GF-D8 (cell line): ENCODE data around the gene KHDC1.
"Not testable (repeated sequence)": the region's sequence is repeated elsewhere in the genome, so short reads cannot be mapped to it uniquely, and the experiment has no call there.

Source experiments
- DNase-seq: peaks from one replicate; lab custom pipeline; 2025; lab: John Stamatoyannopoulos, UW

KHDC1 gene

DNA sequence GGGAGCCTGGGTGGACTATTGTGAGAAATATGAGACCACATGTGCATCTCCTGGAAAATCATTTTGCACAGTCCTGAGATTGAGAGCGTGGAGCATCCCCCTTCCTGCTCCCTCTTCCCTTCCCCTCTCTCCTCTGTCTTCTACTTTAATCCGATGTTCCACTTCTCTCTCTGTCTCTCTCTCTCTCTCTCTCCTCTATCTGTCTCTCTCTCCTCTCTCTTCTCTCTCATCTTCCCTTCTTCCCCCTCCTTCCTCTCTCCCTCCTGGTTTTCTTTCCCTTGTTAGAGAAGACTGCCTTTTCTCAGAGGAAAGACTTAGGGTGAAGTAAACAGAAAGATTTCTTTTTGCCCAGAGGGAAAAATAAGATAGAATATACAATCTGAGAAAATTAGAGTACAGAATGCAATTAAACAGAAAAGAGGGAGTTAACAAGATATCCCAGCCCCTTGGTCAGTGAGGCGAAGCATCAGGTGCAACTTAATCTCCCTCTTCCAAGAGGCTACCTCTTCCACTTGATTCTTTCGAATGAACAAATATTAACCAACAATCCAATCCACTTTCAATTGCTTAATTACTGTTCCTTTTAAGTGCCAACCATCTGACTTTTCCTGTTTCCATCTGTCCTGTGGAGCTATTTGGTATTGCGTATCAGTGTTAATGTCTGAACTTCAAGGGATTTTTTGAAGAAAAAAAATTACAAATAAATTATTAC, 14.6 kb downstream of the KHDC1 start:
- DNase-seq, result no peak

DNA sequence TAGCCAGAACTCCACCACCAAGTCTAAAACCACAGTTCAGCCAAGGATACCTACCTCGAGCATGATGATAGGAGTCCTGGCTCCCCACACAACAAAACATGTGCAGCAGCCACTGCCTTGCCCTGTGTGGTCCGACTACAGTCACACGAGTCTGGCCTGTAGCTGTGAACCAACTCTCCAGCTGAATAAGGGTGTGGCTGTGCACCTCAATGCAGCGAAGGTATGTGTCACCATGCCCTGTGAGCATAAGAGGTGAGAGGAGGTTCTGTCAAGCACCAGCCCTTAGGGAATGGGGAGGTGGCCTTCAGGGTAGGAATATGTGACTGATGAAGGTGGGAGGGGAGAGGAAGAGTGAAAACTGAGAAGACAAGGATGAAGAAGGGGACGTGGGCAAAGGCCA, 21.0 kb downstream of the KHDC1 start:
- no peak for DNase-seq

DNA sequence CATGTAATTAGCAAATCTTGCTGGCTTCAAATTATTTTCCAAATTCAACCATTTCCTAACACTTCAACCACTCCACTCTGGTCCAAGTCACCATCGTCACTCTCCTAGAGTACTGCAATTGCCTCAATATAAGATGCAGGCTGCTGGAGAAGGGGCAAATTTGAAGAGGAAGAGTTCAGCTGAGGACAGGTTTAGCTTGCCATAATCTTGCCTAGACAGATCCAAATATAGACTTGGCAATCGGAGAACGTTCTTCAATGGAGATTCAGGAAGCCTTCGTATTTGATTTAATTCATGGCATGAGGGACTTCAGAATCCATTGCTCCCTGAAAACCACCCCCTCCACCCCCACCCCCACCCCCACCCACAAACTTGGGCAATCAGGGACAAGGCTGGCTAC, 22.3 kb downstream of the KHDC1 start:
- DNase-seq, result no peak

DNA sequence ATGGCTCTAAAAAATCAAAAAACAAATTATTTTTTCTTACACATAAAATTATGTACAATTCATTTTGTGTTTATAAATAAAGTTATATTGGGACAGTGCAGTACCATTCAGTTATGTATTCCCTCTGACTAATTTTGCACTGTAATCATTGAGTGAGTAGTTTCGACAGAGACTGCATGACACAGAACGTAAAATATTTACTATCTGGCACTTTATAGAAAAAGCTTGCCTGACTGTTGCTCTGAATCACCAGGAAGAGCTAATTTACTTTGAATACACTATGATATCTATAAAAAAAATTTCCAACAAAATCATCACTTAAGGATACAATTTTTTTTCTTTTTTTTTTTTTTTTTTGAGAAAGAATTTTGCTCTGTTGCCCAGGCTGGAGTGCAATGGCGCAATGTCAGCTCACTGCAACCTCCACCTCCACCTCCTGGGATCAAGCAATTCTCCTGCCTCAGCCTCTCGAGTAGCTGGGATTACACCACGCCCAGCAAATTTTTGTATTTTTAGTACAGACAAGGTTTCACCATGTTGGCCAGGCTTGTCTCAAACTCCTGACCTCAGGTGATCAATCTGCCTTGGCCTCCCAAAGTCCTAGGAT, 26.7 kb downstream of the KHDC1 start:
- DNase-seq, result no peak

DNA sequence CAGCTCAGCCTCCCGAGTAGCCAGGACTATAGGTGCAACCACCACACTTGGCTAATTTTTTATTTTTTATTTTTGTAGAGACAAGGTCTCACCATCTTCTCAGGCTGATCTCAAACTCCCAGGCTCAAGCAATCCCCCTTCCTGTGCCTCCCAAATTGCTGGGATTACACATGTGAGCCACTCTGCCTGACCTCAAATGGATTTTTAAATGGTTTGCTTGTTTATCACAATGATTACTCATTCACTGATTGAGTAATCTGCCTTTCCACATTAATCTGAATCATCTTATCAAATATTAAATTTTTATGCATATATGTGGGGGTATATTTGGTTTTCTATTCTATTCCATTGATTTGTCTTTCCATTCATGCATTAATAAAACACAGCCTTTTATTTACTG, 28.3 kb downstream of the KHDC1 start:
- no peak for DNase-seq

DNA sequence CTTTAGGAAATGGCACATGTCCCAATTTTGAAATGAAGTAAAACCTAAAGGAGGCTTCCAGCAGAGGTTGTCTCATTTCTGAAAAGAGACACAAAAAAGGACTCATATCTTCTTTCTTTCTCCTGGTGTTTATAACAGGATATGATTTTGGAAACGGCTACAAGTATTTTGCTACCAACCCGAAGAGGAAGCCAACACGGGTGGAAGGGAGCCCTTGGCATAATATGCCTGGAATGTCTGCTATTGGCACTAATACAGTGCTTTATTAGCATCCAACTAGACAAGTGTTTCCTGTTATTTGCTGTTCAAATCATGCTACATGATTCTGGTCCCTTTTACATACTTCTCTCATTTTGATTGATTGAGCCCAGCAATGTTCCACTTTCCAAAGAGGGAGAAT, 29.0 kb downstream of the KHDC1 start:
- not testable (repeated sequence) for DNase-seq

DNA sequence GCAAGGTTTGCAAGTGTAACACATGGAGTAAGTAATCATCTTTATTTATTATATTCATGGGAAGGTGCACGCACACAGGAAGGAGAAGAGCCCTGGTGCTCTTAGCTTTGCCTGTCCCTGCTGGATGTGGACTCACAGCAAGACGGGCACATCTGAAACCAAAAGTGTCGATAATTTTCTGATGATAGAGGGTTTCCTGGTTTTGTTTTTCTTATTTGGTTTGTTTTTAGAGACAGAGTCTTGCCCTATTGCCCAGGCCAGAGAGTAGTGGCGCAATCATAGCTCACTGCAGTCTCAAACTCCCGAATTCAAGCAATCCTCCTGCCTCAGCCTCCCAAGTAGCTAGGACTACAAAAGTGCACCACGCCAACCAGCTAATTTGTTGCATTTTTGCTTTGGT, 29.9 kb downstream of the KHDC1 start:
- DNase-seq, result no peak

DNA sequence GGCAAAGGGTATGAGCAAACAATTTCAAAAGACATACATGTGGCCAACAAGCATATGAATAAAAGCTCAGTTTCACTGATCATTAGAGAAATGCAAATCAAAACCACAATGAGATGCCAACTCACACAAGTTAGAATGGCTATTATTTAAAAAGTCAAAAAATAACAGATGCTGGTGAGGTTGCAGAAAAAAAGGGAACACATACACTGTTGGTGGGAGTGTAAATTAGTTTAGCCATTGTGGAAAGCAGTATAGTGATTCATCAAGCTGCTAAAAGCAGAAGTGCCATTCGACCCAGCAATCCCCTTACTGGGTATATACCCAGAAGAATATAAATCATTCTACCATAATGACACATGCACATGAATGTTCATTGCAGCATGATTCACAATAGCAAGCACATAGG, 31.0 kb downstream of the KHDC1 start:
- DNase-seq, result no peak

DNA sequence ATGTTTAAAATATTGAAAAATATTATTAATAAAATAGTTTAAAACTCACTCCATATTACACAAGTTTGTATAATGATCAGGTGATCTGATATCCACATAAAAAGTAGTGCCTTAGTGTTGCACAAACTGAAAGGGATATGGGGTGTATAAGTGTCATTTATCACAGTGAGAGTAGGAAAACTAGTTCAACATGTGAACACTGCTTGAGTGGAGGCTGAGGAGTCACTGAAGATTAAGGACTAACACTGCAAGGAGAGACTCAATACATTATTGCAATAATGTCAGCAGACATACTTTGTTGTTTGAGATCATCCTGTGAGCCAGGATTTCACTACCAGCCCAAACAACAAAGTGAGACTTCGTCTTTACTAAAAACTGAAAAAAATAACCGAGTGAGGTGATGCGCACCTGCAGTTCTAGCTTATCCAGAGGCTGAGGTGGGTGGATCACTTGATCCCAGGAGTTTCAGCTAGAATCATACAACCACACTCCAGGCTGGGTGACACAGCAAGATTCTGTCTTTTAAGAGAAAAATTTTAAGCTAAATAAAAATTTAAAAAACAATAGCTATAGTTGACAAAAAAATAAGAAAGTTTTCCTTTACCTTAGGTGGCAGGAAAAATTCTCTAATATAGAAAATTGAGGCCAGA, 35.3 kb downstream of the KHDC1 start:
- DNase-seq, result no peak

DNA sequence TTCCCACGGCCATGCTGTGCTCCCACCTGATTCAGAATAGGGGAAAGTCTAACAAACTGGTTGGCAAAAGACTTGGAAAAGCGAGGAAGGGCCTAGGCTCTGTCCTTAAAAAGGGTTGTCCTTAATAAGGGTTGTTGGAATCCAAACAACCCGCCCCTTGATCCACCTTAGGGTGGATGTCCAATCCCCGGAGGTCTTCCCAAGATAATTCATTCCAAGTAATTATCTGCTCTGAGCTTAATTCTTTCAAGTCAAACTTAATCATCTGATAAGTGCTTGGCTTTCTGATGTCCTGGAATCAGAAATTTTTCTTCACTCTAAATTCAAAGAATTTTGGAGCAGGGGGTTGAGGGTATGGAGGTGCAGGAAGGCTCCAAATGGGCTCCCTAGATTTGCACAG, 37.6 kb downstream of the KHDC1 start, which contains the start of gene KHDC1L:
TSS of gene KHDC1L (minus strand) at position 101 of the 400 bp plus-strand sequence. CDS start at position 13, 88 bp downstream.
- DNase-seq, result no peak

DNA sequence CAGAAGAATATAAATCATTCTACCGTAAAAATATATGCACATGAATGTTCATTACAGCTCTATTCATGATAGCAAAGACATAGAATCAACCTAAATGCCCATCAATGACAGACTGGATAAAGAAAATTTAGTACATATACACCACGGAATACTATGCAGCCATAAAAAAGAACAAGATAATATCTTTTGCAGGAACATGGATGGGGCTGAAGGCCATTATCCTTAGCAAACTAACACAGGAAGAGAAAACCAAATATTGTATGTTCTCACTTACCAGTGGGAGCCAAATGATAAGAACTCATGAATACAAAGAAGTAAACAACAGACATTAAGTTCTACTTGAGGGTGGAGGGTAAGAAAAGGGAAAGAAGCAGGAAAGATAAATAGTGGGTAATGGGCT, 46.1 kb downstream of the KHDC1 start:
- DNase-seq, result no peak

DNA sequence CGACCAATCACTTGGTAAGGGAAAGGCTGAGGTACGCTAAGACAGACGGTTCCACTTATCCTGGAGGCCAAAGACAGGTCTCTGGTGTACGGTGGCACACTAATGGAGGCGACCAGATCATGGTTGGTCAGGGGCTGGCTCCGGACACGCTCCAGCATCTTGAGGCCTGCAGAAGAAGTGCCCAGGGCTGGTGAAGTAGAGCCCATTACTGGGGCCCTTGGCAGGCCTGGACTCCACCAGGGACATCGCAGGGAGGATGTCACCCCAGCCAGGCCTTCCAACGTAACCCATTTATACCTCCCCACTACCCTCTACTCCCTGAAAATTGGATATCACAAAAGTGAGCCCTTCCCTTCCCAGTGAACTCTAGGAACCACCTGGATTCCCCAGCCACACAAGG, 53.9 kb downstream of the KHDC1 start:
- DNase-seq, result no peak

DNA sequence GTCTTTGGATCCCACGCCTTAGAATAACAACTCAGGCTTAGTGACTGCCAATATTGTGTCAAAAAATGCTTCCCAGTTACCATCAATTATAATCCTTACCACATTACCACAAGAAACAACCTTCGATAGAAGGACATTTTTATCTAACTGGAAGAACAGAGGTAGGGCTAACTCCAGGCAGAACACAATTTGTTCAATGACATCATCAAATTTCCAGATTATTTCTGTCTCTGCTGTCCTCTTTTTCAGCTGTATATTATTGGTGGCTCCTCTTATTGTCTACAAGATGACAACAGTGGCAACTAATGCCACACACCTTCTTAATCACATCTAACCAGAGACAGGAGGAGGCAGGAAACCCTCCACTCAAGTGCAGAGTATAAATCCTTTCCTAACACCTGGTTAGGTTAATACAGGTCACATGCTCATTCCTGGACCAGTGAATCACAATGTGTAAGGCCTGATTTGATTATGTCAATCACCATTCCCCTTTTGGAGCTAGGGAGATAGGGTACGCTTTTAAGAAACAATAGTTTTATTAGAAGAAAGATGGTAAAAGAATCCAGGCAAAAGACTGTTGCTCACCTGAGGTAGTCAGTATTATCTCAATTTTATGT, 55.7 kb downstream of the KHDC1 start:
- DNase-seq, result no peak

DNA sequence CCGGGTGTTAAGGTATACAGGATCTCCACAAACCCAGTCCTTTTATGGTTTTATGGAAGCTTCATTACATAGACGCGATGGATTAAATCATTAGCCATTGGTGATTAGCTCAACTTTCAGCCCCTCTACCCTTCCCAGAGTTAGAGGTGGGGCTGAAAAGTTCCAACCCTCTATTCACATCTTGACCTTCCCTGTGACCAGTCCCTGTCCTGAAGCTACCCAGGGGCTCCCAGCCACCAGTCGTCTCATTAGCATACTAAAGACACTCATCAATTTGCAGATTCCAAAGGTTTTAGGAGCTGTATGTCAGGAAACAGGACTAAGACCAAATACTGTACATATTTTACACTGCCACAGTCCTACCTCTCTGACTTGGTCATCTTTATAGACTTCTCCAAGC, 58.7 kb downstream of the KHDC1 start:
- no peak for DNase-seq

DNA sequence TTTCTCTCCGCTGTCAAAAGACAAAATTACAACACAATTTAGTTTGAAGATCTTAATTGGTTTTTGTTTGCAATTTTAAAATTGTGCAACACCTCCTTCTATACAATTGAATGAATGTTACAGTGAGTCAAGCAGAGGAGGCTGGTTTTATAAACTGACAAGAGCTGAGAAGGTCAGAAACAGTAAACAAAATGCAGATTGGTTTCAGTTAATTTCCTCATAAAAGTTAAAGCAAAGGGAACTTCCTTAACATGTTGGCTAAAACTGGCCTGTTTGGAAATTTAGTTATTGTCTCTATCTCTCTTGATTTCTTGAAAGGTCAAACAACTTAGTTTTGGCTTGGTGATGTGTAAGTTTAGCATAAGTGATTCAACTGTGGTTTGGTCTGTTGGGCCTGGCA, 59.9 kb downstream of the KHDC1 start:
- DNase-seq, result no peak

DNA sequence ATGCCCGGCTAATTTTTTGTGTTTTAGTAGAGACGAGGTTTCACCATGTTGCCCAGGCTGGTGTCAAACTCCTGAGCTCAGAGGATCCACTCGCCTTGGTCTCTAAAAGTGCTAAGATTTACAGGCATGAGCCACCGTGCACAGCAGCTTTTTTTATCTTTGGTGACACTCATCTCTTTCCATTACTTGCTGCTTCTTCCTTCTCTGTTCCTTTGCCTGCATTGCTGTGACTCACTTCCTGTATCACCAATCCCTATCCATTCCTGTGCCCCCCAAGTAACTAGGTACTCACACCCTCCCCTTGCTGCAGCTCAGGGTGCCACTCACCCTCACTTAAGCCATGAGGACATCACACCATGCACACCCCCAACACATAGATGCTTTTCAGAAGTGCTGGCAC, 62.3 kb downstream of the KHDC1 start:
- no peak for DNase-seq

DNA sequence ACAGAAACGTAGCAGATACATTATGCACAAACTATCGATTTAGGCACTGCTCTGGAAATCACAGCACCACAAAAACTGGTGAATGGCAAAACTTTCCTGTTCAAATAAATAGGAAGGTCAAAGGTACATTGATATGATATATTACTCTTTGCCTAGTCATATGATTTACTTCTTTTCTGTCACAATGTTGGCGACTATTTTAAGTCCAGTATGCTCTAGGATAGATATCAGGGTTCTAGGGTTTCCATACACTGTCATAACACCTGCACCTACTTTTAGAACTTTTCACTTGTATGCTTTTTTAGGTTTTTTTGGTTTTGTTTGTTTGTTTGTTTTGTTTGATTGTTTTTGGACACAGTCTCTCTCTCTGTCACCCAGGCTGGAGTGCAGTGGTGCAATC, 62.7 kb downstream of the KHDC1 start:
- no peak for DNase-seq

DNA sequence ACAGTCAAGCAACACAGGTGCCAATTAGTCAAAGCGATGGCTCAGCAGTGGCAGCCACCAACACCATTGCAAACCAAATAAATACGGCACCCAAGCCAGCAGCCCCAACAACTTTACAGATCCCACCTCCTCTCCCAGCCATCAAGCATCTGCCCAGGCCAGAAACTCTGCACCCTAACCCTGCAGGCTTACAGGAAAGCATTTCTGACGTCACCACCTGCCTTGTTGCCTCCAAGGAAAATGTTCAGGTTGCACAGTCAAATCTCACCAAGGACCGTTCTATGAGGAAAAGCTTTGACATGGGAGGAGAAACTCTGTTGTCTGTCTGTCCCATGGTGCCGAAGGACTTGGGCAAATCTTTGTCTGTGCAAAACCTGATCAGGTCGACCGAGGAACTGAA, 68.3 kb downstream of the KHDC1 start:
- DNase-seq, result no peak

DNA sequence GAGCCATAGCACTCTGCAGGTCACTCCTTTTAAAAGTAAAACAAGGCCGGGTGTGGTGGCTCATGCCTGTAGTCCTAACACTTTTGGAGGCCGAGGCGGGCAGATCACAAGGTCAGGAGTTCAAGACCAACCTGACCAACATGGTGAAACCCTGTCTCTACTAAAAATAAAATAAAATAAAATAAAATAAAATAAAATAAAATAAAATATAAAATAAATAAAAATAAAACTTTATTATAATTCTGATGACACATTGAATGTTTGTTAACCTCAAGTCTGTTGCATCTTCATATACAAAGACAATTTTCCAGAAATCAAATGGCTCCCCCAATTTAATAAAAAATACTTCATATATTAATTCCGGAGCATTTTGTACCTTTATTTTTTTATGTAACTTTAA, 69.7 kb downstream of the KHDC1 start:
- DNase-seq, result not testable (repeated sequence)
